HG03342 (cell line): ENCODE data around the gene SLC22A17.
"Not testable (repeated sequence)": the region's sequence is repeated elsewhere in the genome, so short reads cannot be mapped to it uniquely, and the experiment has no call there.

Source experiments
- ATAC-seq: cut with Tn5 transposase; IDR thresholded peaks from one replicate; pipeline ENCODE4 v1.9.1; 2021; ENCODE audit warnings: mild to moderate bottlenecking, moderate library complexity; ENCODE audit not compliant: unreplicated experiment

SLC22A17 gene

GRCh38 chr14:23352506-23353432 lies at the start of gene SLC22A17:
Gene SLC22A17, minus strand, starts transcription at chr14:23352887.
- no peak for ATAC-seq

GRCh38 chr14:23401291-23401690 lies 48.6 kb upstream of the SLC22A17 start:
- ATAC-seq: no peak

DNA sequence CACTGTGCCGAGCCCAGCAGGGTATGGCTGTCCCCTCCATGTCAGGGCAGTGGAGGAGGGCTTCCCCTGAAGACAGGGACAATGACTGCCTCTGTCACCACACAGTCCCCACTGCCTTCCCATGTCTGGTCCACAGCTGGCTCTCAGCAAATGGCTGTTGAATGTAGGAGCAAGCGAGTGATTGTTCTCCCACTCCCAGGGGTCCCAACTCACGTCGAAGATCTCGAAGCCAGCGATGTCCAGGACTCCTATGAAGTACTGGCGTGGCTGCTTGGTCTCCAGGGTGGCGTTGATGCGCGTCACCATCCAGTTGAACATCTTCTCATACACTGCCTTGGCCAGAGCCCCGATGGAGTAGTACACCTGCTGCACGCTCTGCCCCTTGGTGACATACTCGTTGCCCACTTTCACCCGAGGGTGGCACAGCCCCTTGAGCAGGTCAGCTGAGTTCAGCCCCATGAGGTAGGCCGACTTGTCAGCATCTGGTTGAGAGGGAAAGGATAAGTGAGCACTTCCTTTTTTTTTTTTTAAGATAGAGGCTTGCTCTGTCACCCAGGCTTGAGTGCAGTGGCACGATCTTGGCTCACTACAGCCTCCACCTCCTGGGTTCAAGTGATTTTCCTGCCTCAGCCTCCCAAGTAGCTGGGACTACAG lies 47.9 kb upstream of the SLC22A17 start:
- not testable (repeated sequence) for ATAC-seq

- no peak for ATAC-seq
These were observed 46.9 kb upstream of the SLC22A17 start for GRCh38 chr14:23399591-23399990.

DNA sequence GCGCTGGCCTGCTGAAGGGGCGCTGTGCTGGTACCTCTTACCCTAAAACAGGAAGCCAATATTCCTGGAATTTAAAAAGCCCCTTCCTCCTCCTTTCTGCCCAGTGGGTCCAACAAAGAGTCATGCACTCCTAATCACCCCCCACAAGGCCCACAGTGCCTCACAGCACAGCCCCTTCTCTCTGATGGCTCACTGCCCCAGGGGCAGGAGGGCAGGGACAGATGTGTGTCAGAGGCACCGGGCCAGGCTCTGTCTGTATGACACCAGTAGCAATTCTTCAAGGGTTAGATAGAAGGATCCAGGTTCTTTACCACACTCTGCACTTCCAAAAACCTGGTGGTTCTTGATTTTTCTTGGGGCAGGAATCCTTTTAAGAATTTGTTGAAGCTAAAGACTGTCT lies 46.4 kb upstream of the SLC22A17 start:
- no peak for ATAC-seq

DNA sequence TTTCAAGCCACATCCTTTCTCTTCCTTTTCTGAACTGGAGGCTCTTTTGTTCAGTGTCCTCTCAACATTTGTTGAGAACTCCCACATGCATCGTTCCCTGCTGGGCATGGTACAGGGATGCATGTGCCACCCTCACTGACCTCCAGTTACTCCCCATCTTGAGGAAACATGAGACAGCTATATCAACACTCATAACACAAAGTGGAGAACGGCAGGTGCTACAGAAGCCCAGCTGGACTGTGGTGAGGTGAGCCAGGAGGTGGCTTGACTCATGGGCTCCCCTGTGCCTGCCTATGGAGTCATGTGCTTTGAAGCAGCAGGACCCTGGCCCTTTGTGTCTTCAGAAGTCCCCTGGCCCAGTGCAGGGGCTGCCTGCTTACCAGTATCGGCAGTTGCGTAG lies 45.7 kb upstream of the SLC22A17 start:
- no peak for ATAC-seq

GRCh38 chr14:23396781-23397407 lies 44.2 kb upstream of the SLC22A17 start:
- no peak for ATAC-seq

DNA sequence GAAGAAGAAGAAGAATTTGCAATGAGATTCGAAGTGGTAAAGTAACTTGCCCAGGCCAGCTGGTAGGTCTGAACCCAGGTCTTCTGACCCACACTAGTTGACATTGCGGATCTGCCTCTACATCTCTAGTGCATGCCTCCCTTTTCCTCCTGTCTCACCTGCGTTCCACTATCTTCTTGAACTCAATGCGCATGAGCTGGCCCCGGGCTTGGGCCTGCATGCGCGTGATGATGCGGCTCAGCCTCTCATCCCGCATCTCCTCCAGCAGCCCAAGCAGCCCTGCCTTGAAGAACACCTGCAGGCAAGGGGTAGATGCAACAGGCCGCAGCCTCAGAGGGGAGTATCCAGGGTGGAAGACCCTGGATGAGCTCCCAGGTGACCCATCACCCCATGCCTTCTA lies 43.4 kb upstream of the SLC22A17 start:
- no peak for ATAC-seq

DNA sequence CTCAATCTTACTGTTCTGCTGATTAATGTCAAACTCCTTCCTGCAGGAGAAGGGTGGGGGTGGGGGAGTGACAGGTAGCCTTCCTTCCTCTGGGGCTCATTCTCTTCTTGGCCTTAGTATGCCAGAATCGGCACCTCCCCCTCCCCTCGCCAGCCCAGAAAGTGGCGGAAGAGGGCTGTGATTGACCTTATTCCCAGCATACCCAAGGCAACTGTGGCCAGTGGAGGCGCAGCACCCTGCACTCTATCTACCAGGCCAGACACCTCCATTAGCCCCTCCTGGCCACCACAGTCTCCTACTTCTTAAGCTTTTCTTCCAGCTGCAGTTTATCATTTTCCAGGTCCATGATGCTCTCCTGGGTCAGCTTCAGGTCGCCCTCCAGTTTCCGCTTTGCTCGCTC lies 39.9 kb upstream of the SLC22A17 start:
- no peak for ATAC-seq

DNA sequence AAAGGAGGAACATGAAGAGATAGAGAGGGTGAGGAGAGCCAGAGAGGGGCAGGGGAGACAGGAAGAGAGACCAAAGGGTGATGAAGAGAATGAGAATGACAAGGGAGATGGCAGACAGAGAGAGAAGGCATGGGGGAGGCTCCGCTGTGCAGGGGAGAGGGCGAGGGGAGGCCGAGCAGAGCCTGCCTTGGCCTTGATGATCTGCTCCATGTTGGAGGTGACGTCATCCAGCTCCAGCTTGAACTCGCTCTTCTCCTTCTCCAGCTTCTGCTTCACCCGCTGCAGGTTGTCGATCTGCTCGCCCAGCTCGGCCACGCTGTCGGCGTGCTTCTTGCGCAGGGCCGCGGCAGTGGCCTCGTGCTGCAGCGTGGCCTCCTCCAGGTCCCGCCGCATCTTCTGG lies 37.2 kb upstream of the SLC22A17 start:
- ATAC-seq: not testable (repeated sequence)

DNA sequence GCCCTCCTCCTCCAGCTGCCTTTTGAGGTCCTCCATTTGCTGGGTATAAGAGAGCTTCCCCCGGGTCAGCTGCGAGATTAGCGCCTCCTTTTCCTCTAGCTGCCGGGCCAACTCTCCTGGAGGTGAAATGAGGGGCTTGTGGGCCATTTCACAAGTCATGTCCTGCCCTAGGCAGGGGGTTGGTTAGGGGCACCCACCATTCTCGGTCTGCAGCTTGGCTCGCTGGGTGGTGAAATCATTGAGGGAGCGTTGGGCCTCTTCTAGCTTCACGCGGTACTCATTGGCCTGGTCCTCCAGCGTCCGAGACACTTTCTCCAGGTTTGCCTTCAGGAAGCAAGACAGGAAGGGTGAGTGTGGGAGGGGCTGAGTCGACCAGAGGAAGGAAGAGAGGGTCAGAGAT lies 36.7 kb upstream of the SLC22A17 start:
- no peak for ATAC-seq

DNA sequence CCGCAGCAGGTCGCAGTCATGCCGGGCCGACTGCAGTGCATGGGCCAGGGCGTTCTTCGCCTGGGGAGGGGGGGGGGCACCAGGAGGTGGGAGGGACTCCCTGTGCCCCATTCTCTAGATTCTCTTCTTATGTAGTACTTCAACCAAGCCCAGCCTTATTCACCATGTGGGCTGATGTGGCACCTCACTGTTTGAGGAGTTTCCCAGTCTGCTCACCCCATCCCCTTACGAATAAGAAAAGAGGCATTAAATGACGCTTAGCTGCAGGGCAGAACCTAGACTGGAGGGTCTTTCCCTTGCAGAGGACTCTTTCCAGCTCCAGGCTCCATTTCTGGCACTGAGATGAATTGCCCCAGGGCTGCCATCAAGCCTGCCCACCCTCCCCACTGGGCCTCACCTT lies 36.3 kb upstream of the SLC22A17 start:
- ATAC-seq: no peak

GRCh38 chr14:23387916-23388882 lies 35.5 kb upstream of the SLC22A17 start:
- no peak for ATAC-seq

DNA sequence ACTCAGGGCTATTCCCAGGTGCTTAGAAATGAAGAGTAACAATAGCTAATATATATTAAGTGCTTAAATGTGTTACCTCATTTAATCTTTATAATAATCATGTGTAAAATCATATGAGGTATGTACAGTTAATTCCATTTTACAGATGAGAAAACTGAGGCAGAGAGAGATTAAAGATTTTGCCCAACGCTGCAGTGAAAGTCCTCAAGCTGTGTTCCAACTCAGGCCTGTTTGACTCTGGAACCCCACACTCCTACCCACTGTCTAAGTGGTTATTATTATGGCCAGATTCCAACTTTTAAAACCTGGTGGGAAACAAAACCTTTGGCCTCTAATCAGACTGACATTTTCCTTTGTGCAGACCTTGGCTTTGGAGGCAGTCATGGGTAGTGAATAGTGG lies 34.3 kb upstream of the SLC22A17 start:
- no peak for ATAC-seq

DNA sequence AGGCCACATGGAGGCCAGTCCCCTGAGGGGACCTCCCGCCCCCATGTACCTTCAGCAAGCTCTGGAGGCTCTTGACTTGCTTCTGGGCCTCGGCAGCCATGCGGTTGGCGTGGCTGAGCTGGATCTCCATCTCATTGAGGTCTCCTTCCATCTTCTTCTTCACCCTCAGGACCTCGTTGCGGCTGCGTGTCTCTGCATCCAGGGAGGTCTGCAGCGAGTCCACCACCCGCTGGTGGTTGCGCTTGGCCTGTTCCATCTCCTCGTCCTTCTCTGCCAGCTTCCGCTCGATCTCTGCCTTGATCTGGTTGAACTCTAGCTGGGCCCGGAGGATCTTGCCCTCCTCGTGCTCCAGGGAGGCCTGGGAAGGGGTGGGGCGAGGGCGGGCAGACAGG lies 33.6 kb upstream of the SLC22A17 start:
- not testable (repeated sequence) for ATAC-seq

DNA sequence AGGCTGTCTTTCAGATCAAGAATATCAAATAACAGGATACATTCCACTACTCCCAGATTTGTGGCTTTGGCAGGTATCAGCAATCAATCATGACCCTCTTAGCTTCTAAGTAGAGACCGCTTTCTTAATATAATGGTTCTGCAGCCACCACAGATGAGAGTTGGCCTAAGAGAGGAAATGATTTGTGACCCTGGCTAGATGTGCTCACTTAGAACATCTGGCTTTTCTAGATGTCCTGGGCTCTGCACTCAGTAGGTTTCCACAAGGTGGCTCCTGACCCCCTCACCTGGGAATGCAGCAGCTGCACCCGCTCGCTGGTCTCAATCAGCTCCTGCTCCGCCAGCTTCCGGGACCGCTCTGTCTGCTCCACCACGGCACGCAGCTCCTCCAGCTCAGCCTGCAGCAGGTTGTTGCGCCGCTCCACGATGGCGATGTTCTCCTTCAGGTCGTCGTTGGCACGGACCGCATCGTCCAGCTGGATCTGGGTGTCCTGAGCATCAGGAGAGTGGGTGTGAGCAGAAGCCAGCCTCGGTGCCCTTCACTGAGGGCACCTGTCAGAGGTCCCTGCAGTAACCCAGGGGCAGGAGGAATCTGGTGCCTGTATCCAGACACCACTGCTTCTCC lies 33.1 kb upstream of the SLC22A17 start:
- no peak for ATAC-seq

GRCh38 chr14:23385244-23385641 lies 32.6 kb upstream of the SLC22A17 start:
- no peak for ATAC-seq

- no peak for ATAC-seq
These were observed 31.8 kb upstream of the SLC22A17 start for GRCh38 chr14:23384364-23385080.

- ATAC-seq: no peak
These were observed 30.2 kb upstream of the SLC22A17 start for GRCh38 chr14:23382731-23383440.
